GM18867 (cell line): Measurements from ENCODE around the gene AIG1.
"Not testable (repeated sequence)": the region's sequence is repeated elsewhere in the genome, so short reads cannot be mapped to it uniquely, and the experiment has no call there.

Experiments used
- ATAC-seq: cut with Tn5 transposase; IDR thresholded peaks from one replicate; pipeline ENCODE4 v1.9.1; 2021; ENCODE audit warnings: mild to moderate bottlenecking, moderate library complexity; ENCODE audit not compliant: unreplicated experiment

AIG1 gene

GRCh38 chr6:143060806-143061596 lies at the start of gene AIG1:
TSS of gene AIG1 (plus strand) at chr6:143060889. CDS start at chr6:143060926, 37 bp downstream.
- peak; percentile 68 for ATAC-seq

GRCh38 chr6:143014764-143015163 lies 45.9 kb upstream of the AIG1 start:
- ATAC-seq: peak; percentile 55

- no peak for ATAC-seq
Measured at GRCh38 chr6:143015300-143015706, 45.4 kb upstream of the AIG1 start.

- no peak for ATAC-seq
Measured at GRCh38 chr6:143018955-143019354, 41.7 kb upstream of the AIG1 start.

- not testable (repeated sequence) for ATAC-seq
Measured at GRCh38 chr6:143020862-143021261, 39.8 kb upstream of the AIG1 start.

GRCh38 chr6:143021543-143021942 lies 39.1 kb upstream of the AIG1 start:
- ATAC-seq: no peak

- no peak for ATAC-seq
Measured at GRCh38 chr6:143022587-143022986, 38.1 kb upstream of the AIG1 start.

- ATAC-seq: no peak
Measured at GRCh38 chr6:143023695-143024094, 37.0 kb upstream of the AIG1 start.

GRCh38 chr6:143024977-143025376 lies 35.7 kb upstream of the AIG1 start:
- no peak for ATAC-seq

- ATAC-seq: no peak
Measured at GRCh38 chr6:143026696-143027449, 33.8 kb upstream of the AIG1 start.

GRCh38 chr6:143034689-143035334 lies 25.9 kb upstream of the AIG1 start:
- peak; percentile 88 for ATAC-seq

- no peak for ATAC-seq
Measured at GRCh38 chr6:143037470-143037869, 23.2 kb upstream of the AIG1 start.

- no peak for ATAC-seq
Measured at GRCh38 chr6:143038833-143039232, 21.9 kb upstream of the AIG1 start.

- peak; percentile 64 for ATAC-seq
Measured at GRCh38 chr6:143039548-143039947, 21.1 kb upstream of the AIG1 start.

GRCh38 chr6:143040018-143040417 lies 20.7 kb upstream of the AIG1 start:
- peak; percentile 22 for ATAC-seq

- ATAC-seq: not testable (repeated sequence)
Measured at GRCh38 chr6:143044345-143044744, 16.3 kb upstream of the AIG1 start.

GRCh38 chr6:143049611-143050010 lies 11.1 kb upstream of the AIG1 start:
- no peak for ATAC-seq

GRCh38 chr6:143050509-143050908 lies 10.2 kb upstream of the AIG1 start:
- ATAC-seq: no peak

GRCh38 chr6:143052282-143052681 lies 8.4 kb upstream of the AIG1 start:
- ATAC-seq: no peak

GRCh38 chr6:143053856-143054255 lies 6.8 kb upstream of the AIG1 start:
- ATAC-seq: no peak

- ATAC-seq: no peak
Measured at GRCh38 chr6:143054329-143054728, 6.4 kb upstream of the AIG1 start.

GRCh38 chr6:143055213-143055612 lies 5.5 kb upstream of the AIG1 start:
- ATAC-seq: no peak
